IPS-18a (cell line): ENCODE measurements around the gene SLC25A24.

Experiments used
- H3K27ac ChIP-seq: one replicate; pipeline ENCODE4 v1.5.1; 2013; ENCODE audit warnings: low read length
- H3K27me3 ChIP-seq: one replicate; pipeline ENCODE4 v1.6.1; 2013; ENCODE audit warnings: mild to moderate bottlenecking, low read length; ENCODE audit not compliant: control insufficient read depth, insufficient read depth
- H3K36me3 ChIP-seq: one replicate; pipeline ENCODE4 v1.6.1; 2013; ENCODE audit warnings: low read depth, low read length; ENCODE audit not compliant: control insufficient read depth
- H3K4me1 ChIP-seq: one replicate; pipeline ENCODE4 v1.6.1; 2013; ENCODE audit warnings: low read depth, low read length; ENCODE audit not compliant: control insufficient read depth
- H3K4me3 ChIP-seq: one replicate; pipeline ENCODE4 v1.5.1; 2013; ENCODE audit warnings: low read length
- H3K9ac ChIP-seq: one replicate; pipeline ENCODE4 v1.6.1; 2013; ENCODE audit warnings: mild to moderate bottlenecking, low read length, moderate library complexity
- H3K9me3 ChIP-seq: one replicate; pipeline ENCODE4 v1.6.1; 2013; ENCODE audit warnings: low read depth, low read length; ENCODE audit not compliant: control insufficient read depth

The SLC25A24 gene

DNA sequence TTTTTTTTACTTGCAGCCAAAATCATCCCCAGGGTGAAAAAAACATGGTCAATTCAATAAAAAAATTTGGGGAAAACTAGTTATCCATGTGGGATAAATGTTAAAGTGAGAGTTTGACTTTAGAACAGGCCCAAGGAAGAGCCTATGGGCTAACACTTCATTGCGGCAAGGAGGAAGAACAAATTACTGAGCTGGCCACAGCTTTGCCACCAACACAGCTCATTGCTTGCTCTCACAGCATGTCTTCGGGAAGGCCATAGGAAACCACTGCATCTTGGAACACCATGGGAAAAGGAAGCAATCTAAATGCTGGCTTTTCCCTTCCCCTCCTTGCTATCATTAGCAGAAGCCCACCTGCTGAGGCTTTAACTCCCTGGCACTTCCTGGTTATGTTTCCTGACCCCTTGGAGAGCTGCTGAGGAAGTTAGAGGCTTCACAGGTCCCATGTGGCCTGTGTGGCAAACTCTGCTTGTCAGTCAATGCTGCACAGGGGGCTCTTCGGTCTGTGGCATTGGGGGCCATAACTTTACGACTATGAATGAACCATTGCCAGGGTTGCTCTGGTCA lies 86.0 kb downstream of the SLC25A24 start:
- no peaks in the 10 kb centered on the region for H3K9me3 ChIP-seq
- H3K4me3 ChIP-seq: no peak overlapping the region
- H3K27ac ChIP-seq: no peak overlapping the region
- H3K27me3 ChIP-seq: no peaks in the 10 kb centered on the region
- no peak overlapping the region for H3K9ac ChIP-seq
- no peaks in the 10 kb centered on the region for H3K36me3 ChIP-seq
- H3K4me1 ChIP-seq: no peaks in the 10 kb centered on the region

DNA sequence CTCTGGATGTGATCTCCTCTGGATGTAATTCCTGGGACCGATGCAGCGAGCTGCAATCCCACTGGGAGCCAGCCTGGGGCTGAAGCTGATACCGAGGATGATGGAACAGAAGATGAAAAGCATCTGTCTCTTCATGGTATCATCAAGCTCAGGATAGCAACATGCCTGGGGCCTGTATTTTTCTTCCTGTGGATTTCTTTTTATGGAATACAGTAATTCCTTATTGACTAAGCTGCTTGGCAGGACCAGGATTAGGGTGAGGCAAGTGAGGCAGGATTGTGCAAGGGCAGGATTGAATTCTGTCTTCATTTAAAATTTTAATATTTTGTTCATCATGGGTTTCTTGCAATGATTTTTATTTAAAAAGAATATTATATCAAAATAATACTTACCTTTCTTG lies 86.6 kb downstream of the SLC25A24 start:
- Histone ChIP-seq H3K27ac (no peak overlapping the region), H3K9ac (no peak overlapping the region)

DNA sequence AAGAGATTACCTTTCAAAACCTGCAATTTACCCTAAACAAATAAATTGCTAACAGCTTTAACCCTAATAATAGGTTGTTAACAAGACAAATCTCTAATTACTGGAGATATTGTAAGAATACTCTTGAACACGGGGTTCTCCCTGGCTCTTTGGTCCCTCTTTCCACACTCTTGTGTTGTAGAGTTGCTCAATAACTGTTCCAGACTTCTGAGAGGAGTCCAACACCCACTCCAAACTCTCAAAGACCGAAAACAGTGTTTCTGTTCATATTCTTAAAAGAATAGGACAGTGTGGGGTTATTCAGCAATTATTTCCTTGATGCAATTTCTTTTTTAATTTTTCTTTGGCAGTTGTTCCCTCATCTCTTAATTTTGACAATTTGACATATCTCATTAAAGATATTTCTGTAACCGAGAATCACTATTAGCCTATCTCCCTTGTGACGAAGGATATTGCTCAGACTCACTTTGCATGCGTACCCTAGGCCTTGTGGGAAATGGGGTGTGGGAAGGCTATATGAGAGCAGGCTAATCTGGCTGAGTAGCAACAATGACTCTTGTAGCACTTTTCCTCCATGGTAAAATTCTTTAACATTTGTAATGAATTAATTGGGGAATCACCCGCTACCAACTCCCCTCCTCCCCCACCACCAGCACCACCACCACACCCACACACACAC lies 90.7 kb downstream of the SLC25A24 start:
- no peaks in the 10 kb centered on the region for H3K4me1 ChIP-seq
- no peak overlapping the region for H3K27ac ChIP-seq
- H3K9ac ChIP-seq: no peak overlapping the region
- H3K9me3 ChIP-seq: no peaks in the 10 kb centered on the region
- no peaks in the 10 kb centered on the region for H3K27me3 ChIP-seq
- no peaks in the 10 kb centered on the region for H3K36me3 ChIP-seq
- no peak overlapping the region for H3K4me3 ChIP-seq

More for the DNA sequence above, 86.6 kb downstream of the SLC25A24 start:
- no peak overlapping the region for H3K4me3 ChIP-seq
- H3K36me3 ChIP-seq: no peaks in the 10 kb centered on the region
- no peaks in the 10 kb centered on the region for H3K4me1 ChIP-seq
- H3K27me3 ChIP-seq: no peaks in the 10 kb centered on the region
- no peaks in the 10 kb centered on the region for H3K9me3 ChIP-seq

DNA sequence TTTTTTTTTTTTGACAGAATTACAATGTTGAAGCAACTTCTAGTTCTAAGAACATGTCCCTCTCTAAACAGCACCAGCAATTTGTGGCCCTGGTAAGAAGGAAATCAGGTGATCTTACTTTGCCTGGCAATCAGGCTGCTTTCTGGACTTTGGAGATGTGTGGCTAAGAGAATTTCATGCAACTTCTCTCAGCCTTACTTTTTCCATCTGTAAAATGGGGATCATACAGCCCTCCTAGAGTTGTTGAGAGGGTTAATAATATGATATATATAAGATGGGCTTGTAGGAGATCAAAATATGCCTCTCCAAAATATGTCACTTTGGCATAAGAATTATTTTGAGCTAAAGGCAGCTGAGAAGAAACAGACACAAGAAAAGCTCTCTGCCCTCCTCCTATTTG lies 92.0 kb downstream of the SLC25A24 start:
- Histone ChIP-seq H3K27me3 (no peaks in the 10 kb centered on the region), H3K9ac (no peak overlapping the region), H3K36me3 (no peaks in the 10 kb centered on the region), H3K4me3 (no peak overlapping the region), H3K4me1 (no peaks in the 10 kb centered on the region), H3K27ac (no peak overlapping the region), H3K9me3 (no peaks in the 10 kb centered on the region)

DNA sequence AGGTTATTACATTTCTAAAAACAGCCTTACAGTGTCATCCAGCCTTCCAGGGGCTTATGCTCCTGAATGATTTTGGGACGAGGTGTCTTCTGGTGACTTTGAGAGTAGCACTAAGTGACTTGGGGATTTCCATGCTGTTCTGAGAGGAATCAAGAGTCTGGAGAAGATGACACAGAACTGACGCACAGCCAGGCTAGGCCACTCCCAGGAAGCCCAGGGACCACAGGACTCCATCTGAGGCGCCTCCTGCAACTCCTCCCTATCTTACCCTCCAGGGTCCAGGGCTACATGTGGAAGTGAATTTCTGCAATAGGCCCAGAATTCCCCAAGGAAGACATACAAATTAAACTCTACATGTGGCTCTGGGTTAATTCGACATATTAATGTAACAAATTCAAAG lies 92.5 kb downstream of the SLC25A24 start:
- Histone ChIP-seq H3K9ac (no peak overlapping the region), H3K4me3 (no peak overlapping the region), H3K36me3 (no peaks in the 10 kb centered on the region), H3K27ac (no peak overlapping the region), H3K9me3 (no peaks in the 10 kb centered on the region), H3K4me1 (no peaks in the 10 kb centered on the region), H3K27me3 (no peaks in the 10 kb centered on the region)

DNA sequence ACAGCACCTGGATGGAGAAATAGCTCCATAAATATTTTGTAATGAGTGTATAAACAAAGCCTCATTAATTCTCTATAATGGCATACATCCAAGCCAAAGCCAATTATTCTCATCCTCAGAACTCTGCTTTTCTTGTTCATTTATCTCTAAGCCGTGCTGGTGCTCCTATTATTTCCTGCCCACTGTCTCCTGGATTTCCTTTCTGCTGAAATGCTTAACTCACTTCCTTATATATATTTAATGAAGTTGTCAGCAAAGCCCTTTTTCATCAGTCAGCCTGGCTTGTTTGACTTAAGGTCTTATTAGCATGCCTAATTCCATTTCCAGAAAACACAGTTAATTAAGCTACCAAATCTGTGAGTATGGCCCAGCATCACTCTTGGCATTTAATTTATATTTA lies 93.4 kb downstream of the SLC25A24 start:
- H3K9me3 ChIP-seq: no peaks in the 10 kb centered on the region
- H3K4me1 ChIP-seq: no peaks in the 10 kb centered on the region
- no peaks in the 10 kb centered on the region for H3K27me3 ChIP-seq
- no peak overlapping the region for H3K9ac ChIP-seq
- H3K27ac ChIP-seq: no peak overlapping the region
- H3K36me3 ChIP-seq: no peaks in the 10 kb centered on the region
- no peak overlapping the region for H3K4me3 ChIP-seq

DNA sequence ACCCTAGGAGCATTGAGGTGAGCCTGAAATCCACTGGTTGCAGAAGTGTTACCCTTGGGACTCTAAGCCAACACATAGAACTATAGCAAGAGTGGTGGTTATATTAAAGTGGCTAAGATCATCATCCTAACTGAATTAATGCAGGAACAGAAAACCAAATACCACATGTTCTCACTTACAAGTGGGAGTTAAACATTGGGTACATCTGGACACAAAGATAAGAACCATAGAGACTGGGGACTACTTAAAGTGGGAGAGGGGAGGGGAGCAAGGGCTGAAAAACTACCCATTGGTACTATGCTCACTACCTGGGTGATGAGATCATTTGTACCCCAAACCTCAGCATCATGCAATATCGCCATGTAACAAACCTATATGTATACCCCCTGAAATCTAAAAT lies 100.0 kb downstream of the SLC25A24 start:
- H3K4me1 ChIP-seq: no peaks in the 10 kb centered on the region
- H3K9me3 ChIP-seq: no peaks in the 10 kb centered on the region
- H3K27ac ChIP-seq: no peak overlapping the region
- H3K4me3 ChIP-seq: no peak overlapping the region
- no peaks in the 10 kb centered on the region for H3K27me3 ChIP-seq
- no peaks in the 10 kb centered on the region for H3K36me3 ChIP-seq
- H3K9ac ChIP-seq: no peak overlapping the region

DNA sequence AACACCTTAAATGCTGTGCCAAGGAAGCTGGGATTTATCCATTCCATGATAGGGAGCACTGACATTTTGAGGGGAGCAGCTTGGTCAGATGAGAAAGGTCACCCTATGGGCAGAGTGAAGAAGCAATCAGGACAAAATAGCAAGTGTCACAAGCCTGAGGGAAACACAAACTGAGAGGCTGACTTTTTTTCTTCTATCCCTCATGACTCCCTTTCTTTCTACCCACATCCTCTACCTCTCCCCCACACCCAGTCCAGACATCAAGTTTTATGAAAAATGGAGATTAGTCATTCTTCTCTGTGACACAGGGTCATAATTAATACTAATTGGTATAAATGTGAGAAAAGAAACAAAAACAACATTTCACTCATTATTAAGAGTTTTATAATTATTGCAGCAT lies 103.1 kb downstream of the SLC25A24 start:
- Histone ChIP-seq H3K4me3 (no peak overlapping the region), H3K9me3 (no peaks in the 10 kb centered on the region), H3K4me1 (no peaks in the 10 kb centered on the region), H3K9ac (no peak overlapping the region), H3K27me3 (no peaks in the 10 kb centered on the region), H3K27ac (no peak overlapping the region), H3K36me3 (no peaks in the 10 kb centered on the region)

DNA sequence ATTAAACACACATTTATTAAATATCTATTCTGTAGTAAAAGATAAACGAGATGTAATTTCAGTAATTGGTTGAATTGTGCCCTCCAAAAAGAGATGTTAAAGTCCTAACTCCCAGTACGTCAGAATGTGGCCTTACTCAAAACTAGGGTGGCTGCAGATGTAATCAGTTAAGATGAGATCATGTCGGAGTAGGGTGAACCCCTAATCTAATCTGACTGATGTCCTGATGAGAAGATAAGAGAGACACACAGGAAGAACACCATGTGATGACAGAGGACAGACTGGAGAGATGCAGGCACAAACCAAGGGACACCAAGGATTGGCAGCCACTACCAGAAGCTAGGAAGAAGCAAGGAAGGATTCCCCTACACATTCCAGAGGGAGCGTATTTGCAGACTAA lies 104.1 kb downstream of the SLC25A24 start:
- no peaks in the 10 kb centered on the region for H3K9me3 ChIP-seq
- no peak overlapping the region for H3K27ac ChIP-seq
- H3K4me3 ChIP-seq: no peak overlapping the region

DNA sequence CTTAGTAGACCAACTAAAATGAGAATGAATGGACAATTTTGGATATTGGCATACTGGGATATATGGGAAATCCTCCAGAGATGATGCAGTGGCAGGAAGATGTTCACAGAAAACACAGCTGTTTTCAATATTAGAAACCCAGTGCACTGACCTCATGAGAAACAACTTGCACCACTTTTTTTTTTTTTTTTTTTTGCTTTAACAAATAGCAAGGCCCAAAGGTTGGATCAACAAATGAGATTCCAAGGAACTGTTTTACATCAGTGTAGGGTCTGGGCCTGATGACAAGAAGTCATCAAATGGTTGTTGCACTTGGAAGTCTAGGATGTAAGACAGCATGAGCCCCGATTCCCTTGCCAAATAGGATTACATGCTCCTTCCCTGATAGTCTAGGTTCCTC lies 110.7 kb downstream of the SLC25A24 start:
- Histone ChIP-seq H3K27ac (no peak overlapping the region), H3K9me3 (no peaks in the 10 kb centered on the region), H3K27me3 (no peaks in the 10 kb centered on the region), H3K9ac (no peak overlapping the region), H3K36me3 (no peaks in the 10 kb centered on the region), H3K4me3 (no peak overlapping the region), H3K4me1 (no peaks in the 10 kb centered on the region)

More for the DNA sequence above, 104.1 kb downstream of the SLC25A24 start:
- Histone ChIP-seq H3K4me1 (no peaks in the 10 kb centered on the region), H3K27me3 (no peaks in the 10 kb centered on the region), H3K9ac (no peak overlapping the region), H3K36me3 (no peaks in the 10 kb centered on the region)

DNA sequence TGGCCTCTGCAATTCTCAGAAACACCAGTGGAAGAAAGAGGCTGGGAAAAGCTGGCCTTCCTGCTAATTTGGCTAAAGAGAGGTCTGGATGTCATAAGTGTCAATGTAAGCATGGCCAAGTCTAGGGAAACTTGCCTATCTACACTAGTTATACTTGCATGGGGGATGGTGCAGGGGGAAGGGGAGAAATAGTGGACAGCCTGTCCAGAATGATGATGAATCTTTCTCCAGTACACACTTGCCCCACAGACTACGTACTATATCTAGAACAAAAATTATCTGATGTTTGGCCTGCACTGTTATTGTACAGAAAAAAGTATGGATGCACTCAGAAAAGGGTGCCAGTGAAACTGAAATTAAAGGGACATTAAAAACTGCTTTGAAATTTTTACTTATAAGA lies 114.5 kb downstream of the SLC25A24 start:
- Histone ChIP-seq H3K27me3 (no peaks in the 10 kb centered on the region), H3K27ac (no peak overlapping the region), H3K9me3 (no peaks in the 10 kb centered on the region), H3K36me3 (no peaks in the 10 kb centered on the region), H3K4me1 (peaks cover 3% of the 10 kb centered on the region), H3K4me3 (no peak overlapping the region), H3K9ac (no peak overlapping the region)

DNA sequence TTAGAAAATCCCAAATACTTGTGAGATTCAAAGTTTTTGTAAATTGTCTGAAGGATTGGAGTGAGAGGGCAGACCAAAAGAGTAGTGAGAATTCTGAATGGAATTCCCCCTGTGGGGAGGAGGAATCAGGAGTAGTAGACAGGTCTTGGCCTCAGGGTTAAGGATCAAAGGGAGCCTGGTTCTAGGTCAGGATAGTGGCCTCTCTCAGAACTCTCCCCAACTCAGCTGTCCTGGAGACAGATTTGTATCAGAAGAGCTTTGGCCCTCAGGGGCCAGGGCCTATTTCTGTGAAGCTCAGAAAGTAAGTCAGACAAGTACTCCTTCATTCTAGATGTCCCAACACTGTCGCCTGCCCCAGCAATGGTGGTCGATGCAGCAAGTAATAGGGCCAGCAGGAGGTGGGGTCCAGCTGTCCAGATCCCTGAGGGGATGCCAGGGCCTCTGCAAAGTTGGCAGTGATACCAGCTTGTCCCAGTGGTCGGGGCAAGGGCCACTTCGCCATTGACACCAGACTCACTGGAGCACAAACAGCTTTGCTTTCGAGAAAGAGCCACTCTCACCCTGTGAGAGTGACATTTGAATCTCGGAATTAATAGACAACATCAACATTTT lies 115.2 kb downstream of the SLC25A24 start:
- H3K4me3 ChIP-seq: no peak overlapping the region
- no peak overlapping the region for H3K27ac ChIP-seq
- H3K27me3 ChIP-seq: no peaks in the 10 kb centered on the region
- no peaks in the 10 kb centered on the region for H3K9me3 ChIP-seq
- peaks cover 3% of the 10 kb centered on the region for H3K4me1 ChIP-seq
- H3K36me3 ChIP-seq: no peaks in the 10 kb centered on the region
- no peak overlapping the region for H3K9ac ChIP-seq
